ENCODE measurements around the gene PLA1A.
A peak's percentile ranks its signal among the peaks of the same experiment; 100 is the strongest.

Gene PLA1A

DNA sequence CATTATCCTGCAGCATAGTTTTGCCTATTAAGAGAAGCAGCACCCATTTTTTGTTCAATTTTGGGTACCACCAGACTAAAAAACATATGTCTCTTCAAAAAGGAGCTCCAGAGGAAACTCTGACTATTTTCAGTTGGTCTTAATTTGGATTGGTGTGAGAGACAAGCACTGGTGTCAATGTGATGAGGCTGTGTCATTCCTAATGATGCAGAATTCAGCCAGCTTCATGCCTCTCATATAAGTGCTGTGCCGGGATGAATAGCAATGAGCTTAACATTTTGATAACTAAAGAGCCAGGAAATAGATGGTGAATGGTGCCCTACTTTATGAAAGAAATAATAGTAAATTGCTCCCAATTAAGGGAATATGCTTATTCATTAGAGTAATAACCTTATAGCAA lies 46.8 kb downstream of the PLA1A start:
- Mint-ChIP-seq H3K27ac (no peak overlapping the region), H3K9me3 (no peaks in the 10 kb centered on the region), H3K27me3 (no peaks in the 10 kb centered on the region), H3K36me3 (peaks cover 23% of the 10 kb centered on the region), H3K4me3 (no peak overlapping the region), H3K4me1 (no peaks in the 10 kb centered on the region)
- no peak for DNase-seq (ENCODE audit: low spot score in 2 of 2)
- no peak for ATAC-seq (ENCODE audit: low read depth)

- no peaks in the 10 kb centered on the region for H3K9me3 Mint-ChIP-seq
- peaks cover 24% of the 10 kb centered on the region for H3K36me3 Mint-ChIP-seq
- no peak overlapping the region for H3K4me3 Mint-ChIP-seq
- no peaks in the 10 kb centered on the region for H3K27me3 Mint-ChIP-seq
- DNase-seq (ENCODE audit: low spot score in 2 of 2) (no peak), ATAC-seq (ENCODE audit: low read depth) (no peak)
- no peaks in the 10 kb centered on the region for H3K4me1 Mint-ChIP-seq
- no peak overlapping the region for H3K27ac Mint-ChIP-seq
Measured at GRCh38 chr3:119645813-119646212, 48.1 kb downstream of the PLA1A start.

DNA sequence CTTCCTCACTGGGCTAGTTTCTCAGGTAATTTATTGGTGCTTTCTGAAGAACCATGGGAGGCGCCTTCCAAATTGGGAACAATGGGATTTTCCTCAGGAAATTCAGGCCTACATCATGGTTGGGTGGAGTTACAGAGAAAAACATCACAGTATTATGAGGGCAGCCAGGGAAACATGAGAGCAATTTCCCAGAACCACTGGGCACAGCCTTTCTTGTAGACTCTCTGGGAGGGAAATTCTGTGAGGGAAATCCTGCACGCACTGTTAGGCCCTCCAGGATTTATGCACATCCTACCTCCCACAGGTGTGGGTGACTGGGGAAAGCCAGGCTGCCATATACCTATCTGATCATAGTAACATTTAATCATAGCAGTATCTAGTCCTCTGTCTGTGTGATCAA lies 49.5 kb downstream of the PLA1A start:
- Mint-ChIP-seq H3K27me3 (no peaks in the 10 kb centered on the region), H3K9me3 (no peaks in the 10 kb centered on the region), H3K4me3 (no peak overlapping the region), H3K4me1 (no peaks in the 10 kb centered on the region), H3K36me3 (peaks cover 25% of the 10 kb centered on the region), H3K27ac (no peak overlapping the region)
- no peak for ATAC-seq (ENCODE audit: low read depth)
- no peak for DNase-seq (ENCODE audit: low spot score in 2 of 2)

DNA sequence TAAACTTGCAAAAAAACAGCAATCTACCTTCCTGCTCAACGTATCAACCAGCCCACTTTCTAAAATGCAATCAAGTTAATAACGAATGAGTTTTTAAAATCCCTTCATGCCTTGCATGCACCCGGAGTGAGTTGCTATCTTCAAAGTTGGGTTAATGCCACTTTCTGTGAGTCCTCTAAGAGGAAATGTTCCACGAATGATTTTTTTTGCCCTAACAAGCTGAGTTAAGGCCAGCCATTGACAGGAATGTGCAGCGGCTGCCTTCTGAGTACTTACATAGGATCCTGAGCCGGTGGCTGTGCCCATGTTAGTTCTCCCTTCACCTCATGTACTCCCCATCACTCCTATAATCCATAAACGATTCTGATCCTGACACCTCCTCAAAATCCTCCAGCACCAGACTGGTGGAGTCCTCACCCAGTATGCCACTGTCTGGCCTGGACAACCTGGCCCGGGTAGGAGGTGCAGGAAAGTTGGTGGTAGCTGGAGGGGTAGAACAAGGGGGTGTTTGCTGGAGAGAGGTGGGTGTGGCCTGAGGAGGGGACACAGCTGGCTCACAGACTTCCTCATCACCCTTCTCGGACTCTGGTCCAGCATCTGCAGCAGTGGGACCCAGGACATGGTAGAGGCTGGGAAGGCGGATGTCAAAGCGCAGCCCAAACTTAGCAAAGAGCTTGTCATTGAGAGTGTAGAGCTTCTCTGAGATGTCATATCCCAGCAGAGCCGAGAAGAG lies 50.3 kb downstream of the PLA1A start:
- DNase-seq (ENCODE audit: low spot score in 2 of 2): no peak
- H3K4me1 Mint-ChIP-seq: no peaks in the 10 kb centered on the region
- H3K4me3 Mint-ChIP-seq: no peak overlapping the region
- H3K27me3 Mint-ChIP-seq: no peaks in the 10 kb centered on the region
- no peak overlapping the region for H3K27ac Mint-ChIP-seq
- no peak for ATAC-seq (ENCODE audit: low read depth)
- H3K9me3 Mint-ChIP-seq: no peaks in the 10 kb centered on the region
- peaks cover 25% of the 10 kb centered on the region for H3K36me3 Mint-ChIP-seq

DNA sequence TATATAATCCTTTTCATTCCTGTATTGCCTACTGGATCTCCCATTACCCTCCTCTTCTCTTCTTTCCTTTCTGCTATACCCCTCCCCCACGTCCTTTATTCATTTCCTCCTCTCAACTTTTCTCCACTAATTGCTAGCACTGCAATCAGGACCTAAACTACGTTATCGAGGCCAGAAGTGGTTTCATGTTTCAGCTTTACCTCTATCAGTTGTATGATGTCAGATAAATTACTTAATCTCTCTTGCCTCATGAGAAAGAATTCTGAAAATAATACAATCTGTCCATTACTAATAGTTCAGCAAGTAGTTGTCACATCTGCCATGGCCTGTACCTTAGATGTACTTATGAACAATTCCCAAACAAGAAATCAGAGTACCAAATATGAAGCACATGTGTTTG lies 52.1 kb downstream of the PLA1A start:
- Mint-ChIP-seq H3K36me3 (peaks cover 25% of the 10 kb centered on the region), H3K27ac (no peak overlapping the region), H3K9me3 (no peaks in the 10 kb centered on the region), H3K4me1 (peaks cover 3% of the 10 kb centered on the region), H3K4me3 (no peak overlapping the region), H3K27me3 (no peaks in the 10 kb centered on the region)
- ATAC-seq (ENCODE audit: low read depth) (no peak), DNase-seq (ENCODE audit: low spot score in 2 of 2) (no peak)

- H3K36me3 Mint-ChIP-seq: peaks cover 19% of the 10 kb centered on the region
- ATAC-seq (ENCODE audit: low read depth): no peak
- H3K4me3 Mint-ChIP-seq: no peak overlapping the region
- H3K4me1 Mint-ChIP-seq: peaks cover 3% of the 10 kb centered on the region
- no peak for DNase-seq (ENCODE audit: low spot score in 2 of 2)
- H3K9me3 Mint-ChIP-seq: no peaks in the 10 kb centered on the region
- no peaks in the 10 kb centered on the region for H3K27me3 Mint-ChIP-seq
- no peak overlapping the region for H3K27ac Mint-ChIP-seq
Measured at GRCh38 chr3:119652306-119653033, 54.8 kb downstream of the PLA1A start.

- ATAC-seq (ENCODE audit: low read depth) (no peak), DNase-seq (ENCODE audit: low spot score in 2 of 2) (no peak)
- no peak overlapping the region for H3K4me3 Mint-ChIP-seq
- H3K27ac Mint-ChIP-seq: no peak overlapping the region
- H3K36me3 Mint-ChIP-seq: peaks cover 13% of the 10 kb centered on the region
- H3K27me3 Mint-ChIP-seq: no peaks in the 10 kb centered on the region
- H3K4me1 Mint-ChIP-seq: peaks cover 3% of the 10 kb centered on the region
- H3K9me3 Mint-ChIP-seq: no peaks in the 10 kb centered on the region
Measured at GRCh38 chr3:119653876-119654275, 56.2 kb downstream of the PLA1A start.

GRCh38 chr3:119657887-119658702 lies 60.4 kb downstream of the PLA1A start:
- DNase-seq (ENCODE audit: low spot score in 2 of 2): no peak
- Mint-ChIP-seq H3K4me3 (no peak overlapping the region), H3K27me3 (no peaks in the 10 kb centered on the region), H3K36me3 (peaks cover 4% of the 10 kb centered on the region), H3K27ac (no peak overlapping the region), H3K9me3 (no peaks in the 10 kb centered on the region), H3K4me1 (peaks cover 6% of the 10 kb centered on the region)
- no peak for ATAC-seq (ENCODE audit: low read depth)

- DNase-seq (ENCODE audit: low spot score in 2 of 2): no peak
- Mint-ChIP-seq H3K27me3 (no peaks in the 10 kb centered on the region), H3K36me3 (peaks cover 7% of the 10 kb centered on the region), H3K4me3 (no peak overlapping the region), H3K27ac (no peak overlapping the region), H3K4me1 (peaks cover 6% of the 10 kb centered on the region), H3K9me3 (no peaks in the 10 kb centered on the region)
- ATAC-seq (ENCODE audit: low read depth): no peak
Measured at GRCh38 chr3:119658994-119659393, 61.3 kb downstream of the PLA1A start.

DNA sequence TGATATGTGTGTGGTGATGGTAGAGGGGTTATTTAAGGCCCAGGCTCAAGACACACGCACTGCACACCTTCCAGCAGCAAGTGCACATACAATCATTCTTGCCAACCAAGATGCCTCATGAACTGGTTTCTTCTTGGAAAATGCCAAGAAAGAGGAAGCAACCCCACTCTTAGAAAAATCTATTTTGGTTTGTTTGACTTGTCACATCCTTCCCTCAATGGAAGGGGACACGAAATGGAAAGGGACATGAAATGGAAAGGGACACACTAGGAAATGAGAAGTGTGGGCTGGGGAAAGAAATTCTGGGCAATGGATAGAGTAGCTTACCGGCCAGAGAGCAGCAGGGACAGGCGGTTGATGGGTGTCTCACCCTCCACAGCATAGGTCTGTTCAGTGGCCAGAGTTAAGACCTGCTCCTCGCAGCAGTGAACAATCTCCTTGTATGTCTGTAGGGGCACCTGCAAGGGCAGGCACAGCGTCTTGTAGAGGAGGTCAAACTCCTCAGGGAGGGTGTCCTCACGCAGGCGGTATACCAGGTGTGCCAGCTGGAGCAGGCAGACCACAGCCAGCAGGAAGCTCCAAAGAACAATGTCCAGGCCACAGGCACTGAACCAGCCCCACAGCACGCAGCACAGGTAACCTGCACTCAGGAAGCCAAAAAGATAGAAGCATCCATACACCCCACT lies 62.1 kb downstream of the PLA1A start:
- peaks cover 7% of the 10 kb centered on the region for H3K36me3 Mint-ChIP-seq
- DNase-seq (ENCODE audit: low spot score in 2 of 2): no peak
- peaks cover 12% of the 10 kb centered on the region for H3K4me1 Mint-ChIP-seq
- H3K4me3 Mint-ChIP-seq: no peak overlapping the region
- no peak overlapping the region for H3K27ac Mint-ChIP-seq
- no peaks in the 10 kb centered on the region for H3K27me3 Mint-ChIP-seq
- no peaks in the 10 kb centered on the region for H3K9me3 Mint-ChIP-seq
- ATAC-seq (ENCODE audit: low read depth): no peak

DNA sequence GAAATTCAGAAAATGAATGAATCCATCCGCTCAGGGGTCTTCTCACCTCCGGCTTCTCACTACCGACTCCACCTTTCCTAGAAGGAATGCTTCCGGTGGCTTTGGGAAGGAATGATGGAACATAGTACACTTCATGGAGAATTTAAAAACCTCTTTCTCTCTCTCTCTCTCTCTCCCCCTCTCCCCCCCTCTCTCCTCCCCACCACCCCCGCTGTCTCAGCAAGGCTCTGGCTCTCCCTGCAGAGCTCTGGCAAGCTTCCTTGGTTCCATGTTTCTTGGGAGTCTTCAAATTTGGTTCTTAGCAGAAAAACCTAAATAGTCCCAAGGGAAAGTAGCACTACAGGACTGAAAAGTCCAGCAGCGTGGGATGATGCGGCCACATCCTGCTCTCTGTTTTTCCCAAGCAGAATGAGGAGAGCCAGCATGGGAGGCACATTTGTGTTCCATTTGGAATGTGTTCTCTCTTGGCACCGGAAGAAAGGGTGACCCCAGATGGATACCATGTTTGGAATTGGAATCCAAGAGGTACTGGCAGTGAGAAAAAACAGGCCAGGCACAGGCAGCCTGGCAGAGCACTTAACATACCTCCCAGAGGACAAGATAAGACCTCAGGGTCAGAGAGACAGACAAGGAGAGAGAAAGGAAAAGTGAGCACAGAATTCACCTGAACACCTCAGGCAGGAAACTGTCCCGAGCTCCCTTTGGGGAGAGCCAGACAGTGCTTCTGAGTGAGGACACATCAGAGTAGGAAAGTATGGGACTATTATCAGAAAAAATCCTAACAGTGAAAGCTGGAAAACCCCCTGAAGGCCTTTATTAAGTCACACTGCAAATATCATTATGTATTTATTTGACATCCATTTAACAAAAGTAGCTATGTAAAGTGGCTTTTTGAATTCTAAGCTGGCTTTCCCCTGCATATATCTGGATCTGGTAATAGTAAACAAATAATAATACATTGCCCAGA lies 63.1 kb downstream of the PLA1A start, which contains the start of gene POPDC2:
Gene POPDC2, minus strand, starts transcription at position 116 of the 967 bp plus-strand sequence. CDS start 166 bp downstream, outside the sequence.
- Mint-ChIP-seq H3K27ac (peak within 1 kb of the TSS; percentile 62), H3K4me1 (peaks cover 16% of the 10 kb centered on the region), H3K27me3 (no peaks in the 10 kb centered on the region), H3K36me3 (peaks cover 7% of the 10 kb centered on the region), H3K4me3 (no peak within 1 kb of the TSS), H3K9me3 (no peaks in the 10 kb centered on the region)
- no peak for ATAC-seq (ENCODE audit: low read depth)
- DNase-seq (ENCODE audit: low spot score in 2 of 2): no peak

DNA sequence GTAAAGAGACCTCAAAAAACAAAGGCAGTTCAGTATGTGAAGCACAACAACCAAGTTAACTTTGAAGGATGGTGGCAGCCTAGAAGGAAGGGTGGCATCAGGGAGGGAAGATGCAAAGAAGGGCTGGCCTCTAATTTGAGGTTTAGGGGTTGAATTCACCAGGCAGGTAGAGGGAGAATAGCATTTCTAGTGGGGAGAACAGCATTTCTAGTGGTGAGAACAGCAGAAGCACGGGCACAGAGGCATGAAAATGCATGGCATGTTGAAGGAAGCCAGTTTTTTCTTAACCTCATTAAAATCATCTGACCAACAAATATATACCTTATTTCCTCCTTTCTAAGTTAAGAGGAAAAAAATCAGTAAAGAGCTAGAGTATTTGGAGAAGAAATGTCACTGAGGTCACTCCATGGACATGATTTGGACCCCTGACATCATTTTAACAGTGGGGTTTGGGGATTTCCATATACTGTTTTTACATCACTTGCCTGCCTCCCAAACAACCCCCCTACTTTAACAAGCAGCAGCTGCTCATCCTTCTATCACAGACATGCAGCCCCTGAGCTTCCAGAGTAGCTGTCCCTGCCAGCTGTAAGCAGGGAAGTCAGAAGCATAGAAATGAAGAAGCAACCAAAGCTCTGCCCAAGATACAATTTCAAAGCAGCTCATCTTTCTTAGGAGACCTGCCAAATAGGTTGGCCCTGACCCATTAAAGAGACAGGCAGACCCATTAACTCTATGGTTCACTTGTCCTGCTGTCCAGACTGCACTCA lies 65.1 kb downstream of the PLA1A start:
- no peak for DNase-seq (ENCODE audit: low spot score in 2 of 2)
- peak; percentile 28 for ATAC-seq (ENCODE audit: low read depth)
- Mint-ChIP-seq H3K4me3 (no peak overlapping the region), H3K27me3 (no peaks in the 10 kb centered on the region), H3K9me3 (no peaks in the 10 kb centered on the region), H3K4me1 (peaks cover 25% of the 10 kb centered on the region), H3K36me3 (peaks cover 5% of the 10 kb centered on the region), H3K27ac (peak overlapping the region; percentile 87)
